HCT116 (cell line): ENCODE results near the gene WIPI1. TPM values are rescaled to one million over a fixed set of nuclear protein-coding genes. Genes with fewer than 3 reads are reported as not detected.

ENCODE experiments used
- ATAC-seq: fragments of 200-7000 bp; cut with Tn5 transposase; 2 replicates; pipeline ENCODE4 v1.9.1; 2020; ENCODE audit warnings: mild to moderate bottlenecking, moderate library complexity
- BruUV-seq: library from RNA; stranded (reverse); fragments of 400-500 nt; replicated peaks from 2 replicates; lab custom pipeline; 2021; lab: Mats Ljungman, UMichigan
- CTCF ChIA-PET: fragments of 300-600 bp; sonication (Branson Sonifier 250); formaldehyde crosslinking; loops from one replicate; lab custom pipeline; 2021; ENCODE audit warnings: antibody characterized with exemption; lab: Charles Lee
- POLR2A ChIA-PET: fragments of 300-600, 350-600 bp; sonication (Branson Sonifier 250); formaldehyde crosslinking; loops from one replicate; lab custom pipeline; 2021; ENCODE audit warnings: antibody characterized with exemption; lab: Charles Lee
- RAD21 ChIA-PET, 2 experiments: fragments of 300-600 bp; sonication (Branson Sonifier 250); formaldehyde crosslinking; loops; one replicate each; lab custom pipeline; 2023; ENCODE audit warnings: low total read pairs in 2 of 2; ENCODE audit not compliant: uncharacterized antibody in 2 of 2, unreplicated experiment in 2 of 2, low non-redundant PET in 1 of 2; lab: Charles Lee
- DNase-seq: peaks from one replicate; pipeline ENCODE4 v3.0.0-alpha.2; 2010; ENCODE audit warnings: low read depth, low spot score
- H2AFZ ChIP-seq: fragments of 200-600 bp; shearing (Covaris generic), sonication (generic); 2 replicates; pipeline ENCODE4 v1.6.1; 2017; ENCODE audit warnings: low read depth, mixed run types, mixed read lengths, antibody characterized with exemption, low read length; ENCODE audit not compliant: poor library complexity, severe bottlenecking
- H3K27ac ChIP-seq: 2 replicates; pipeline ENCODE4 v1.5.1; 2012; ENCODE audit warnings: low read depth, low read length
- H3K27me3 ChIP-seq: fragments of 200-600 bp; sonication (generic); 2 replicates; pipeline ENCODE4 v1.6.1; 2016; ENCODE audit warnings: mixed run types, low read length, mixed read lengths; ENCODE audit not compliant: insufficient read depth
- H3K36me3 ChIP-seq, 2 experiments: fragments of 200-500 bp in 1 of 2; fragments of 200-600 bp in 1 of 2; sonication (Bioruptor generic) in 1 of 2; sonication (generic) in 1 of 2; 2 replicates each; pipeline versions ENCODE4 v1.5.1 to v1.6.1; 2014 to 2016; ENCODE audit warnings: low read length in 2 of 2, inconsistent platforms in 1 of 2, mixed read lengths in 1 of 2, mixed run types in 1 of 2; ENCODE audit not compliant: insufficient read depth in 2 of 2, control insufficient read depth in 1 of 2
- H3K4me1 ChIP-seq, 2 experiments: fragments of 200-600 bp in 1 of 2; sonication (generic) in 1 of 2; 2 replicates each; pipeline versions ENCODE4 v1.5.1 to v1.6.1; 2012 to 2017; ENCODE audit warnings: low read length in 2 of 2, inconsistent platforms in 1 of 2, mild to moderate bottlenecking in 1 of 2, mixed read lengths in 1 of 2, mixed run types in 1 of 2, moderate library complexity in 1 of 2; ENCODE audit not compliant: insufficient read depth in 2 of 2, control insufficient read depth in 1 of 2
- H3K4me2 ChIP-seq: fragments of 200-600 bp; sonication (generic); 2 replicates; pipeline ENCODE4 v1.6.1; 2017; ENCODE audit warnings: mixed run types, low read length, mixed read lengths
- H3K4me3 ChIP-seq, 2 experiments: fragments of 200-600 bp in 1 of 2; sonication (generic) in 1 of 2; replicated peaks in 1 of 2; 2 replicates each; pipeline ENCODE4 v1.5.1; 2011 to 2016; ENCODE audit warnings: low read length in 2 of 2, control low read depth in 1 of 2, low read depth in 1 of 2, mild to moderate bottlenecking in 1 of 2, mixed read lengths in 1 of 2, mixed run types in 1 of 2
- H3K79me2 ChIP-seq: fragments of 200-600 bp; sonication (generic); 2 replicates; pipeline ENCODE4 v1.6.1; 2017; ENCODE audit warnings: mild to moderate bottlenecking, mixed run types, low read length, moderate library complexity, mixed read lengths; ENCODE audit not compliant: insufficient read depth
- H3K9ac ChIP-seq: fragments of 200-600 bp; sonication (generic); 2 replicates; pipeline ENCODE4 v1.6.1; 2016; ENCODE audit warnings: low read length, mixed read lengths
- H3K9me2 ChIP-seq: fragments of 200-600 bp; sonication (generic), shearing (Covaris generic); 2 replicates; pipeline ENCODE4 v1.6.1; 2017; ENCODE audit warnings: mixed run types, mild to moderate bottlenecking, moderate library complexity; ENCODE audit not compliant: insufficient read depth
- H3K9me3 ChIP-seq, 2 experiments: fragments of 200-500 bp in 1 of 2; fragments of 200-600 bp in 1 of 2; sonication (Bioruptor generic) in 1 of 2; sonication (generic) in 1 of 2; 2 replicates each; pipeline ENCODE4 v1.6.1; 2014 to 2017; ENCODE audit warnings: low read length in 2 of 2, mixed read lengths in 2 of 2, inconsistent platforms in 1 of 2, low read depth in 1 of 2, mild to moderate bottlenecking in 1 of 2, mixed run types in 1 of 2, moderate library complexity in 1 of 2; ENCODE audit not compliant: control insufficient read depth in 1 of 2, insufficient read depth in 1 of 2
- H4K20me1 ChIP-seq: fragments of 200-600 bp; sonication (generic), shearing (Covaris generic); 2 replicates; pipeline ENCODE4 v1.6.1; 2017; ENCODE audit warnings: mixed run types, mild to moderate bottlenecking, moderate library complexity; ENCODE audit not compliant: insufficient read depth
- EGR1 ChIP-seq: IDR thresholded peaks from 2 replicates; pipeline ENCODE4 v1.6.1; 2012; ENCODE audit warnings: low read depth
- EZH2phosphoT487 ChIP-seq: fragments of 200-600 bp; IDR thresholded peaks from 2 replicates; pipeline ENCODE4 v1.6.1; 2018; ENCODE audit warnings: antibody characterized with exemption, borderline replicate concordance
- POLR2A ChIP-seq: IDR thresholded peaks from 2 replicates; pipeline ENCODE4 v1.7.0; 2011; ENCODE audit warnings: borderline replicate concordance; ENCODE audit not compliant: insufficient read depth, insufficient read length; ENCODE audit errors: extremely low read depth
- SIN3A ChIP-seq: IDR thresholded peaks from 2 replicates; pipeline ENCODE4 v1.6.1; 2012; ENCODE audit warnings: low read depth
- SP1 ChIP-seq: IDR thresholded peaks from 2 replicates; pipeline ENCODE4 v1.6.1; 2012; ENCODE audit warnings: low read depth
- TCF7L2 ChIP-seq: IDR thresholded peaks from 2 replicates; pipeline ENCODE4 v1.7.0; 2011; ENCODE audit warnings: borderline replicate concordance, inconsistent platforms; ENCODE audit not compliant: insufficient read depth, insufficient read length; ENCODE audit errors: extremely low read depth
- YY1 ChIP-seq: IDR thresholded peaks from 2 replicates; pipeline ENCODE4 v1.6.1; 2011; ENCODE audit warnings: low read length, low read depth, moderate library complexity, mild to moderate bottlenecking; ENCODE audit not compliant: insufficient replicate concordance; ENCODE audit errors: extremely low read depth
- ZBTB33 ChIP-seq: IDR thresholded peaks from 2 replicates; pipeline ENCODE4 v1.6.1; 2011; ENCODE audit warnings: mild to moderate bottlenecking, low read length, moderate library complexity; ENCODE audit not compliant: insufficient replicate concordance; ENCODE audit errors: extremely low read depth
- intact Hi-C: fragments of 100-400 bp; cut with micrococcal nuclease; formaldehyde crosslinking; loops from 2 replicates; pipeline ENCODE4 v1.10.0; 2022
- total RNA-seq: library from RNA; stranded (reverse); gene quantifications from one replicate; pipeline ENCODE4 v1.2.1, GENCODE V29; 2021; ENCODE audit not compliant: unreplicated experiment

Gene WIPI1
- total RNA-seq, 1 experiment from 2014 or later: 21.5 TPM

GRCh38 chr17:68459037-68459639 lies 1.8 kb upstream of the WIPI1 start:
- peaks cover 22 to 42% of the 10 kb centered on the region in 2 experiments for H3K4me1 ChIP-seq
- intact Hi-C loops: no loop called here
- H3K79me2 ChIP-seq: no peaks in the 10 kb centered on the region
- RAD21 ChIA-PET: no interaction called here
- no peak for DNase-seq
- no peak overlapping the region for H3K9ac ChIP-seq
- ATAC-seq: no peak
- no peak overlapping the region for H3K27ac ChIP-seq
- H2AFZ ChIP-seq: no peak overlapping the region
- no peaks in the 10 kb centered on the region for H4K20me1 ChIP-seq
- TF ChIP-seq POLR2A (no peak), YY1 (no peak), EGR1 (no peak), EZH2phosphoT487 (no peak), SP1 (no peak), ZBTB33 (no peak), SIN3A (no peak), TCF7L2 (no peak)
- TF ChIP-seq, all 23 proteins: peak for 0
- CTCF ChIA-PET: interaction anchor here (0.8 to 2.0 kb wide), 2 partner anchors 23 to 258 kb away, joined by 3 to 6 read pairs; no protein-coding TSS in a partner anchor
- Histone ChIP-seq H3K36me3 (no peaks in the 10 kb centered on the region), H3K9me3 (no peaks in the 10 kb centered on the region), H3K9me2 (no peaks in the 10 kb centered on the region), H3K4me3 (no peak overlapping the region), H3K4me2 (no peak overlapping the region), H3K27me3 (no peaks in the 10 kb centered on the region)
- POLR2A ChIA-PET: interaction anchor here (1.2 kb wide), 1 partner anchor 9 kb away, joined by 3 read pairs; no protein-coding TSS in a partner anchor
- no TSS peak for BruUV-seq
